ENCODE measurements around the gene CHCHD3. TPM values are rescaled to one million over a fixed set of nuclear protein-coding genes. Genes with fewer than 3 reads are reported as not detected.

The CHCHD3 gene
- total and polyA plus RNA-seq, 4 donors: 25.5 to 37.8 (median 31.8) TPM

GRCh38 chr7:132964876-132965275 lies 117.0 kb downstream of the CHCHD3 start:
- no peak overlapping the region for H3K27ac ChIP-seq (ENCODE audit: low read depth in 1 of 2, low read length in 2 of 2)
- no peaks in the 10 kb centered on the region for H3K27me3 ChIP-seq (ENCODE audit: control insufficient read depth in 4 of 4, insufficient read depth in 4 of 4, low read length in 3 of 4)
- 83% methylated on average over 6 of the region's 6 CpGs for WGBS
- H3K9ac ChIP-seq (ENCODE audit: low read depth in 1 of 2, low read length in 2 of 2): no peak overlapping the region
- H3K4me3 ChIP-seq (ENCODE audit: low read depth in 1 of 3, low read length in 3 of 3): no peak overlapping the region
- no peaks in the 10 kb centered on the region for H3K9me3 ChIP-seq (ENCODE audit: control insufficient read depth in 4 of 4, low read length in 3 of 4)
- no peak for DNase-seq (ENCODE audit: low spot score)
- no peaks in the 10 kb centered on the region for H3K36me3 ChIP-seq (ENCODE audit: control insufficient read depth in 4 of 4, insufficient read depth in 3 of 4, low read depth in 1 of 4, low read length in 3 of 4)
- no peak for TF ChIP-seq FOXA1 (IDR thresholded peaks at IDR 0.05)
- no peak for TF ChIP-seq TAF1 (conservative IDR thresholded peaks at IDR 0.05)
- no peak for TF ChIP-seq EGR1 (IDR thresholded peaks at IDR 0.05; ENCODE audit: low read depth in 2 of 2)
- TF ChIP-seq GABPA (IDR thresholded peaks at IDR 0.05 in 1 of 2, conservative IDR thresholded peaks at IDR 0.05 in 1 of 2): no peak
- TF ChIP-seq RXRA (IDR thresholded peaks at IDR 0.05): no peak
- no peak for TF ChIP-seq HNF4A (conservative IDR thresholded peaks at IDR 0.05)
- TF ChIP-seq MAX (IDR thresholded peaks at IDR 0.05): no peak
- TF ChIP-seq ATF3 (IDR thresholded peaks at IDR 0.05): no peak
- no peak for TF ChIP-seq NR2F2 (IDR thresholded peaks at IDR 0.05)
- no peak for TF ChIP-seq JUND (IDR thresholded peaks at IDR 0.05)
- TF ChIP-seq RAD21 (IDR thresholded peaks at IDR 0.05): no peak
- no peak for TF ChIP-seq YY1 (IDR thresholded peaks at IDR 0.05)
- no peak for TF ChIP-seq HNF4G (IDR thresholded peaks at IDR 0.05)
- no peak for TF ChIP-seq SP1 (IDR thresholded peaks at IDR 0.05)
- no peak for TF ChIP-seq CTCF (IDR thresholded peaks at IDR 0.05; ENCODE audit: low read depth, low read length, missing input control)
- TF ChIP-seq FOXA2 (IDR thresholded peaks at IDR 0.05): no peak
- no peaks in the 10 kb centered on the region for H3K4me1 ChIP-seq (ENCODE audit: control insufficient read depth in 4 of 4, insufficient read depth in 4 of 4, low read length in 3 of 4)

GRCh38 chr7:132959891-132960290 lies 122.0 kb downstream of the CHCHD3 start:
- Histone ChIP-seq H3K4me1 (ENCODE audit: control insufficient read depth in 4 of 4, insufficient read depth in 4 of 4, low read length in 3 of 4) (no peaks in the 10 kb centered on the region), H3K9me3 (ENCODE audit: control insufficient read depth in 4 of 4, low read length in 3 of 4) (no peaks in the 10 kb centered on the region), H3K36me3 (ENCODE audit: control insufficient read depth in 4 of 4, insufficient read depth in 3 of 4, low read depth in 1 of 4, low read length in 3 of 4) (no peaks in the 10 kb centered on the region), H3K4me3 (ENCODE audit: low read depth in 1 of 3, low read length in 3 of 3) (no peak overlapping the region), H3K27me3 (ENCODE audit: control insufficient read depth in 4 of 4, insufficient read depth in 4 of 4, low read length in 3 of 4) (no peaks in the 10 kb centered on the region), H3K9ac (ENCODE audit: low read depth in 1 of 2, low read length in 2 of 2) (no peak overlapping the region), H3K27ac (ENCODE audit: low read depth in 1 of 2, low read length in 2 of 2) (no peak overlapping the region)
- 96% methylated on average over 6 of the region's 6 CpGs for WGBS
- DNase-seq (ENCODE audit: low spot score): no peak
- no peak for TF ChIP-seq GABPA (IDR thresholded peaks at IDR 0.05 in 1 of 2, conservative IDR thresholded peaks at IDR 0.05 in 1 of 2)
- no peak for TF ChIP-seq CTCF (IDR thresholded peaks at IDR 0.05; ENCODE audit: low read depth, low read length, missing input control)

All from liver (tissue), 9 donors.